H1 (cell line): ENCODE data around the gene DOHH. TPM values are rescaled to one million over a fixed set of nuclear protein-coding genes. Genes with fewer than 3 reads are reported as not detected.

Experiments used
- CBX5 ChIP-seq: fragments of 300-800, 300-1000 bp; sonication (generic); IDR thresholded peaks from 2 replicates; pipeline ENCODE4 v1.7.1; 2016; ENCODE audit warnings: antibody characterized with exemption, low read length, low read depth
- CHD2 ChIP-seq: IDR thresholded peaks from 2 replicates; pipeline ENCODE4 v1.6.1; 2012; ENCODE audit warnings: low read length, improper control_type of control experiment
- CHD7 ChIP-seq: fragments of 300-600 bp; sonication (generic); IDR thresholded peaks from 2 replicates; pipeline ENCODE4 v1.7.1; 2012; ENCODE audit warnings: low read length, moderate library complexity, mild to moderate bottlenecking, inconsistent platforms; ENCODE audit not compliant: insufficient replicate concordance
- EP300 ChIP-seq, 2 experiments: IDR thresholded peaks; 1 replicate in 1 of 2; 2 replicates in 1 of 2; pipeline ENCODE4 v1.6.1; 2011 to 2012; ENCODE audit warnings: low read depth in 2 of 2, low read length in 2 of 2, mild to moderate bottlenecking in 2 of 2, borderline replicate concordance in 1 of 2, inconsistent platforms in 1 of 2, moderate library complexity in 1 of 2
- KDM4A ChIP-seq: IDR thresholded peaks from one replicate; pipeline ENCODE4 v1.7.1; 2012; ENCODE audit warnings: low read depth, mild to moderate bottlenecking, moderate library complexity, low read length, inconsistent platforms; ENCODE audit not compliant: severe bottlenecking
- KDM5A ChIP-seq: fragments of 200-600 bp; IDR thresholded peaks from 2 replicates; pipeline ENCODE4 v1.7.1; 2012; ENCODE audit warnings: mild to moderate bottlenecking, low read length, inconsistent platforms, mixed read lengths
- MAFK ChIP-seq: IDR thresholded peaks from 2 replicates; pipeline ENCODE4 v1.6.1; 2012; ENCODE audit warnings: low read depth, mild to moderate bottlenecking, improper control_type of control experiment, low read length
- NANOG ChIP-seq: IDR thresholded peaks from 2 replicates; pipeline ENCODE4 v1.6.1; 2011; ENCODE audit warnings: low read length, low read depth, mild to moderate bottlenecking, inconsistent platforms; ENCODE audit not compliant: insufficient read depth, poor library complexity, severe bottlenecking
- SRF ChIP-seq: IDR thresholded peaks from 2 replicates; pipeline ENCODE4 v1.6.1; 2011; ENCODE audit warnings: mild to moderate bottlenecking, low read depth, low read length, moderate library complexity
- polyA plus RNA-seq, 7 experiments: library from polyadenylated mRNA; depleted of rRNA in 3 of 7; stranded (reverse) in 5 of 7; unstranded in 2 of 7; fragments of >200 nt in 5 of 7; fragments of 200-250 nt in 2 of 7; gene quantifications; 1 replicate in 5 of 7; 2 replicates in 1 of 7; 4 replicates in 1 of 7; pipeline versions ENCODE4 v1.2.1 to v1.2.3, GENCODE V29; 2011 to 2013; ENCODE audit warnings: missing spikeins in 2 of 7, mixed read lengths in 2 of 7
- total RNA-seq: library from RNA; stranded (reverse); fragmentation: NEBNext Ultra II Directional; extraction: Animal tissue kit (Norgen Biotek cat#: 25700); gene quantifications from 2 replicates; pipeline ENCODE4 v1.2.1, GENCODE V29; 2021

The DOHH gene
- total and polyA plus RNA-seq, 2 of the 8 experiments (the other 6 are each of a cell fraction or from before 2014, with no cell fraction given), result 7.3 to 17.7 TPM

DNA sequence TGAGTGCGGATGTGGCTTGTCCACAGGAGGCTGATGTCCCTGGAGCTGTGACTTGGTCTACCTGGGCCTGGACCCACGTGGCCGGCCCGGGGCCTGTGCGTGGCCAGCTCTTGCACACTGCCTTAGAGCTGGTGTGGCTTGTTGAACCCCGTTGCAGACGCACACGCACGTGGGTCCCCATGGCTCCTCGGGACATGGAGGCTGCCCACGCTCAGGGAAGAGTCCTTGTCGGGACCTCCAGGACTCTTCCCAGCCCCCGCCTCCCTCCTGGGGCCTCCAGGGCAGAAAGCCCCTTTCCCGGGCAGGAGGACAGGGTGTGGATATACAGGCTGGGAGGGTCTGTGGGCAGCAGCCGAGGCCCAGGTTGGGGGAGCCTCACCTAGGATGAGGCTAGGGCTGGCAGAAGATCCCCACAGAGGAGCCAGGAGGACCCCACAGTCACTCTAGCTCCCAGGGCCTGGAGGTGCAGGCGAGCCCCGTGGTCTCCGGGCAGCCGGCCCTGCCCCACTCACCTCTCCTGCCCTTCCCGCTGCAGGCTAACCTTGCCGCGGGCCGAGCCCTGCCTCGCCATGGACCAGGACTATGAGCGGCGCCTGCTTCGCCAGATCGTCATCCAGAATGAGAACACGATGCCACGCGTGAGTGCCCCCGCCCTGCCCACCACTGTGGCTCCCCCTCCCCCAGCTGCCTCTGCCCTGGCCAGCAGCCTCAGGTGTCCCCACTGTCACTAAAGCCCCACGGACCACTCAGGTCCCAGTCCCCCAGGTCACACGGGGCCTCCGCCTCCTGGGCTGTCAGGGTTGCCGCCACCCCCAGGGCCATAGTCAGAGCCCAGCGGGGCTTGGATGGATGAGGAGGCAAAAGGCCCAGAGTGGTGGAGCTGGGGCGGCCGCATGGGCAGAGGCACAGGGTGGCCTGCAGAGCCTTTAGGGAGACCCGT is 22.2 kb upstream of the DOHH start (continued):
- no peak for TF ChIP-seq CHD7
- no peak for TF ChIP-seq MAFK
- TF ChIP-seq CHD2, result no peak
- no peak for TF ChIP-seq KDM5A
- no peak for TF ChIP-seq KDM4A
- no peak for TF ChIP-seq CBX5
- no peak for TF ChIP-seq EP300 (IDR thresholded peaks at IDR 0.05; ENCODE audit: borderline replicate concordance in 1 of 2, low read depth in 2 of 2, low read length in 2 of 2)
- TF ChIP-seq SRF, result no peak
- no peak for TF ChIP-seq NANOG
